Upper lobe of left lung (tissue), 4 donors: ENCODE data around the gene CYP1A1.

ENCODE experiments used
- CTCF ChIP-seq, 6 experiments: fragments of 450-650 bp in 4 of 6; fragments of 200-600 bp in 2 of 6; sonication (generic) in 2 of 6; IDR thresholded peaks; one replicate each; pipeline ENCODE4 v1.5.1; 2016 to 2019; ENCODE audit warnings: antibody characterized with exemption in 6 of 6
- POLR2A ChIP-seq, 4 donors: fragments of 450-650 bp; IDR thresholded peaks; one replicate each; pipeline ENCODE4 v1.5.1; 2016 to 2017; ENCODE audit warnings: antibody characterized with exemption in 4 of 4, mild to moderate bottlenecking in 2 of 4

GRCh38 chr15:74733269-74733668, 7.9 kb upstream of the CYP1A1 start:
- TF ChIP-seq CTCF (IDR thresholded peaks at IDR 0.05) (no peak), POLR2A (IDR thresholded peaks at IDR 0.05) (no peak)
